ENCODE measurements around the gene MYO1E. TPM values are rescaled to one million over a fixed set of nuclear protein-coding genes. Genes with fewer than 3 reads are reported as not detected.

The MYO1E gene
- total and polyA plus RNA-seq, 7 donors, result 20.6 to 92.2 (median 32.1) TPM

DNA sequence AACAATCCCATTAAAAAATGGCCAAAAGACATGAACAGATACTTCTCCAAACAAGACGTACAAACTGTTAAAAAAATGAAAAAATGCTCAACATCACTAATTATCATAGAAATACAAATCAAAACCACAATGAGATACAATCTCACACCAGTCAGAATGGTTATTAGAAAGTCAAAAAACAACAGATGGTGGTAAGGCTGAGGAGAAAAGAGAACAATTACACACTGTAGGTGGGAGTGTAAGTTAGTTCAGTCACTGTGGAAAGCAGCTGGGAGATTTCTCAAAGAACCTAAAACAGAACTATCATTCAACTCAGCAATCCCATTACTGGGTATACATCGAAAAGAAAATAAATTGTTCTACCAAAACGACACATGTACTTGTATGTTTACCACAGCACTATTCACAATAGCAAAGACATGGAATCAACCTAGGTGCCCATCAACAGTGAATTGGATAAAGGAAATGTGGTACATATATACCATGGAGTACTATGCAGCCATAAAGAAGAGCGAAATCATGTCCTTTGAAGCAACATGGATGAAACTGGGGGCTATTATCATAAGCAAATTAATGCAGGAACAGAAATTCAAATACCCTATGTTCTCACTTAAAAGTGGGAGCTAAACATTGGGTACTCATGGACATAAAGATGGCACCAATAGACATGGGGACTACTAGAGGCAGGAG lies 51.5 kb downstream of the MYO1E start:
- intact Hi-C loops (cut with DNase I), result no loop called here
- H3K4me3 ChIP-seq, result no peak overlapping the region
- H3K27me3 ChIP-seq, result no peaks in the 10 kb centered on the region
- no peak for TF ChIP-seq POLR2A (IDR thresholded peaks at IDR 0.05)
- TF ChIP-seq CTCF (IDR thresholded peaks at IDR 0.05), result no peak
- no peak for TF ChIP-seq POLR2AphosphoS5 (IDR thresholded peaks at IDR 0.05)
- no peak for TF ChIP-seq EP300 (IDR thresholded peaks at IDR 0.05)
- no peaks in the 10 kb centered on the region for H3K36me3 ChIP-seq
- WGBS, 2 donors, result 95% methylated on average over 4 of the region's 4 CpGs
- H3K27ac ChIP-seq, result no peak overlapping the region
- H3K4me1 ChIP-seq, result peaks cover 0 to 12% (median 3%) of the 10 kb centered on the region in 4 donors
- no peaks in the 10 kb centered on the region for H3K9me3 ChIP-seq
- no peak for DNase-seq

DNA sequence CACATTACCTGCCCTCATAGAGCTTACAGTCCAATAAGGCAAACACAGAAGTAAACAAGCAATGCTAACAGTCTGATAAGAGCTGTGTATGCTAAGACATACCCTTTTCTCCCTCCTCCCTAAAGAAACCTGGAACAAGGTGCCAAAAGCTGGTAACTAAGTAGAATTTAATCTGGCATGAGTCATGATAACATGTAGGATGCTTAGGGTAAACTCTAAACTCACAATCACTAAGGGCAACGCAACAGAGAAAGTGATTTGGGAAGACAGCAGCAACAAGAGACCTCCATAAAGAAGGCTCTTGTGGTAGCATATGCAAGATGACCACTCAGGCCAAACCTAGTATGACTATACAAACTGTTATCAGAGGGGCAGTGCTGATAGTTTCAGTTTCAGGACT lies 55.5 kb downstream of the MYO1E start:
- H3K27me3 ChIP-seq, result no peaks in the 10 kb centered on the region
- no peak overlapping the region for H3K4me3 ChIP-seq
- TF ChIP-seq POLR2AphosphoS5 (IDR thresholded peaks at IDR 0.05), result no peak
- no peak for TF ChIP-seq CTCF (IDR thresholded peaks at IDR 0.05)
- no peak for TF ChIP-seq EP300 (IDR thresholded peaks at IDR 0.05)
- no peak for TF ChIP-seq POLR2A (IDR thresholded peaks at IDR 0.05)
- H3K9me3 ChIP-seq, result no peaks in the 10 kb centered on the region
- H3K36me3 ChIP-seq, result no peaks in the 10 kb centered on the region
- intact Hi-C loops (cut with DNase I), result no loop called here
- no peak for DNase-seq
- WGBS, 2 donors, result 97 to 98% methylated on average over 1 of the region's 1 CpG
- peaks cover 0 to 37% (median 29%) of the 10 kb centered on the region in 4 donors for H3K4me1 ChIP-seq
- H3K27ac ChIP-seq, result no peak overlapping the region

GRCh38 chr15:59315914-59316451 lies 56.7 kb downstream of the MYO1E start:
- peaks cover 0 to 37% (median 29%) of the 10 kb centered on the region in 4 donors for H3K4me1 ChIP-seq
- H3K4me3 ChIP-seq, result no peak overlapping the region
- H3K27me3 ChIP-seq, result no peaks in the 10 kb centered on the region
- peak overlapping the region in 2 of 4 donors; percentile 5 to 11 for H3K27ac ChIP-seq
- 11 to 49% methylated on average over 6 of the region's 6 CpGs for WGBS, 2 donors
- intact Hi-C loops (cut with DNase I), result no loop called here
- no peaks in the 10 kb centered on the region for H3K36me3 ChIP-seq
- DNase-seq, result no peak
- H3K9me3 ChIP-seq, result no peaks in the 10 kb centered on the region
- TF ChIP-seq EP300 (IDR thresholded peaks at IDR 0.05) (no peak), POLR2A (IDR thresholded peaks at IDR 0.05) (no peak), CTCF (IDR thresholded peaks at IDR 0.05) (no peak), POLR2AphosphoS5 (IDR thresholded peaks at IDR 0.05) (no peak)

- peak; percentile 80 for DNase-seq
- 14 to 53% methylated on average over 6 of the region's 6 CpGs for WGBS, 2 donors
- Histone ChIP-seq H3K36me3 (no peaks in the 10 kb centered on the region), H3K27me3 (no peaks in the 10 kb centered on the region), H3K27ac (peak overlapping the region in 2 of 4 donors; percentile 50 to 62), H3K9me3 (no peaks in the 10 kb centered on the region), H3K4me3 (no peak overlapping the region), H3K4me1 (peaks cover 0 to 37% (median 29%) of the 10 kb centered on the region in 4 donors)
- intact Hi-C loops (cut with DNase I), result no loop called here
- peak in 2 of 4 donors; percentile 36 to 63 for TF ChIP-seq POLR2AphosphoS5 (IDR thresholded peaks at IDR 0.05)
- no peak for TF ChIP-seq POLR2A (IDR thresholded peaks at IDR 0.05)
- TF ChIP-seq EP300 (IDR thresholded peaks at IDR 0.05), result peak in 1 of 4 donors; percentile 43
These were observed 58.9 kb downstream of the MYO1E start for GRCh38 chr15:59313641-59314332.

DNA sequence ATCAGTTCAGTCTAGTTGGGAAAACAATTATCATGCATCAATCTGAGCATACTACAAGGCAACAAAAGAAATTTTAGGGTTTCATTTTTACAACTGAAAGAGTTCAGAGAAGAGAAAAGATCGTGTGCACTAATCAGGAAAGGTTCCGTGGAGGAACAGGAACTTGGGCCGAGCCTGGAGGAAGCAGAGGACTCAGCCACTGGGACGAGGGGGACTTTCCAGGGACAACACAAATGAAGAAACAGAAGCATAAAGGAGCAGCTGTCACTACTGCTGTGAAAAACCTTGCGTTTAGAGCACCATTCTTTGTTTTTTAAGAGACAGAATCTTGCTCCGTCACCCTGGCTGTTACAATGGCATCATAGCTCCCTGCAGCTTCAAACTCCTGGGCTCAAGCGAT lies 60.5 kb downstream of the MYO1E start:
- H3K4me3 ChIP-seq, result no peak overlapping the region
- H3K27me3 ChIP-seq, result no peaks in the 10 kb centered on the region
- no peak for DNase-seq
- WGBS, 2 donors, result 59 to 79% methylated on average over 7 of the region's 7 CpGs
- peaks cover 0 to 36% (median 29%) of the 10 kb centered on the region in 4 donors for H3K4me1 ChIP-seq
- no peak overlapping the region for H3K27ac ChIP-seq
- no peaks in the 10 kb centered on the region for H3K9me3 ChIP-seq
- TF ChIP-seq EP300 (IDR thresholded peaks at IDR 0.05) (no peak), POLR2A (IDR thresholded peaks at IDR 0.05) (no peak), CTCF (IDR thresholded peaks at IDR 0.05) (no peak), POLR2AphosphoS5 (IDR thresholded peaks at IDR 0.05) (no peak)
- H3K36me3 ChIP-seq, result no peaks in the 10 kb centered on the region
- intact Hi-C loops (cut with DNase I), result no loop called here

Data from sigmoid colon (tissue), 7 donors.